ENCODE results near the gene SND1. TPM values are rescaled to one million over a fixed set of nuclear protein-coding genes. Genes with fewer than 3 reads are reported as not detected.
A peak's percentile ranks its signal among the peaks of the same experiment; 100 is the strongest.

Gene SND1
- total RNA-seq (91.0 TPM), polyA plus RNA-seq (ENCODE audit: insufficient read depth in 1 of 8, insufficient read length in 8 of 8, low replicate concordance in 1 of 8) (100 to 1,000 TPM in 4 of 8 donors, 10 to 100 TPM in 4; 88.3 to 125 (median 101) TPM)
- long read RNA-seq, donor 1, transcript SND1-201 (24 exons, 3,476 nt): major isoform, 5 of 12 reads
- long read RNA-seq, donor 1, partial matches to known transcripts: 6 of 12 reads
- long read RNA-seq, donor 1, other reads (novel, unspliced or antisense): 0 of 12 reads
- long read RNA-seq, donor 2: 0 reads
- long read RNA-seq, donor 3, transcript SND1-201 (24 exons, 3,476 nt): major isoform, 15 of 32 reads
- long read RNA-seq, donor 3, partial matches to known transcripts: 16 of 32 reads
- long read RNA-seq, donor 3, other reads (novel, unspliced or antisense): 0 of 32 reads
- long read RNA-seq, donor 4, transcript SND1-201 (24 exons, 3,476 nt): major isoform, 9 of 27 reads
- long read RNA-seq, donor 4, transcript SND1-203 (2 exons, 793 nt): minor isoform, 7 of 27 reads
- long read RNA-seq, donor 4, partial matches to known transcripts: 9 of 27 reads
- long read RNA-seq, donor 4, other reads (novel, unspliced or antisense): 0 of 27 reads
- long read RNA-seq, donor 5, transcript SND1-201 (24 exons, 3,476 nt): major isoform, 25 of 156 reads
- long read RNA-seq, donor 5, transcript SND1-203 (2 exons, 793 nt): minor isoform, 5 of 156 reads
- long read RNA-seq, donor 5, partial matches to known transcripts: 122 of 156 reads
- long read RNA-seq, donor 5, other reads (novel, unspliced or antisense): 0 of 156 reads
- long read RNA-seq, donor 6, transcript SND1-201 (24 exons, 3,476 nt): major isoform, 13 of 46 reads
- long read RNA-seq, donor 6, partial matches to known transcripts: 31 of 46 reads
- long read RNA-seq, donor 6, other reads (novel, unspliced or antisense): 0 of 46 reads
- long read RNA-seq, donor 7, transcript SND1-201 (24 exons, 3,476 nt): major isoform, 12 of 43 reads
- long read RNA-seq, donor 7, transcript SND1-203 (2 exons, 793 nt): minor isoform, 6 of 43 reads
- long read RNA-seq, donor 7, partial matches to known transcripts: 23 of 43 reads
- long read RNA-seq, donor 7, other reads (novel, unspliced or antisense): 0 of 43 reads
- long read RNA-seq, donor 8, transcript SND1-201 (24 exons, 3,476 nt): major isoform, 11 of 39 reads
- long read RNA-seq, donor 8, partial matches to known transcripts: 26 of 39 reads
- long read RNA-seq, donor 8, other reads (novel, unspliced or antisense): 0 of 39 reads
- long read RNA-seq, donor 9, transcript SND1-201 (24 exons, 3,476 nt): major isoform, 9 of 37 reads
- long read RNA-seq, donor 9, transcript SND1-203 (2 exons, 793 nt): minor isoform, 7 of 37 reads
- long read RNA-seq, donor 9, partial matches to known transcripts: 19 of 37 reads
- long read RNA-seq, donor 9, other reads (novel, unspliced or antisense): 0 of 37 reads
- long read RNA-seq, donor 10, transcript SND1-201 (24 exons, 3,476 nt): major isoform, 16 of 63 reads
- long read RNA-seq, donor 10, partial matches to known transcripts: 44 of 63 reads
- long read RNA-seq, donor 10, other reads (novel, unspliced or antisense): 0 of 63 reads
- long read RNA-seq, donor 11, transcript SND1-201 (24 exons, 3,476 nt): major isoform, 8 of 41 reads
- long read RNA-seq, donor 11, partial matches to known transcripts: 32 of 41 reads
- long read RNA-seq, donor 11, other reads (novel, unspliced or antisense): 0 of 41 reads

- peaks cover 18% of the 10 kb centered on the region for H3K4me1 ChIP-seq (ENCODE audit: control insufficient read depth, insufficient read depth, low read length)
Observed at GRCh38 chr7:127651556-127652332, at the start of gene SND1. Gene SND1 (plus strand): TSS chr7:127652194. CDS start chr7:127652374, 180 bp downstream.

GRCh38 chr7:127608446-127608845, 43.5 kb upstream of the SND1 start:
- Histone ChIP-seq H3K27me3 (ENCODE audit: control insufficient read depth, insufficient read depth, low read length) (peaks cover under 1% of the 10 kb centered on the region), H3K36me3 (ENCODE audit: control insufficient read depth, insufficient read depth, low read length) (no peaks in the 10 kb centered on the region), H3K9me3 (replicated peaks; ENCODE audit: control insufficient read depth, low read depth, low read length) (peaks cover 6% of the 10 kb centered on the region), H3K4me3 (ENCODE audit: low read length) (no peak overlapping the region), H3K4me1 (ENCODE audit: control insufficient read depth, insufficient read depth, low read length) (no peaks in the 10 kb centered on the region), H3K27ac (ENCODE audit: low read length) (no peak overlapping the region)
- DNase-seq: no peak
- WGBS (ENCODE audit: insufficient coverage): 88% methylated on average over 3 of the region's 6 CpGs

More at GRCh38 chr7:127651556-127652332, at the start of gene SND1:
- DNase-seq: peak; percentile 100
- WGBS (ENCODE audit: insufficient coverage): under 1% methylated on average over 64 of the region's 67 CpGs
- Histone ChIP-seq H3K36me3 (ENCODE audit: control insufficient read depth, insufficient read depth, low read length) (peaks cover 3% of the 10 kb centered on the region), H3K4me3 (ENCODE audit: low read length) (peak within 1 kb of the TSS; percentile 59), H3K9me3 (replicated peaks; ENCODE audit: control insufficient read depth, low read depth, low read length) (no peaks in the 10 kb centered on the region), H3K27ac (ENCODE audit: low read length) (peak within 1 kb of the TSS; percentile 94), H3K27me3 (ENCODE audit: control insufficient read depth, insufficient read depth, low read length) (no peaks in the 10 kb centered on the region)

- Histone ChIP-seq H3K36me3 (ENCODE audit: control insufficient read depth, insufficient read depth, low read length) (no peaks in the 10 kb centered on the region), H3K9me3 (replicated peaks; ENCODE audit: control insufficient read depth, low read depth, low read length) (peaks cover 6% of the 10 kb centered on the region), H3K27me3 (ENCODE audit: control insufficient read depth, insufficient read depth, low read length) (peaks cover 2% of the 10 kb centered on the region), H3K27ac (ENCODE audit: low read length) (no peak overlapping the region), H3K4me1 (ENCODE audit: control insufficient read depth, insufficient read depth, low read length) (no peaks in the 10 kb centered on the region), H3K4me3 (ENCODE audit: low read length) (no peak overlapping the region)
- 93% methylated on average over 6 of the region's 6 CpGs for WGBS (ENCODE audit: insufficient coverage)
- DNase-seq: no peak
Observed at GRCh38 chr7:127609297-127609696, 42.7 kb upstream of the SND1 start.

GRCh38 chr7:127612263-127612662, 39.7 kb upstream of the SND1 start:
- 88% methylated on average over 1 of the region's 1 CpG for WGBS (ENCODE audit: insufficient coverage)
- no peak for DNase-seq
- Histone ChIP-seq H3K4me1 (ENCODE audit: control insufficient read depth, insufficient read depth, low read length) (no peaks in the 10 kb centered on the region), H3K4me3 (ENCODE audit: low read length) (no peak overlapping the region), H3K27me3 (ENCODE audit: control insufficient read depth, insufficient read depth, low read length) (peaks cover 11% of the 10 kb centered on the region), H3K36me3 (ENCODE audit: control insufficient read depth, insufficient read depth, low read length) (no peaks in the 10 kb centered on the region), H3K9me3 (replicated peaks; ENCODE audit: control insufficient read depth, low read depth, low read length) (peaks cover 6% of the 10 kb centered on the region), H3K27ac (ENCODE audit: low read length) (no peak overlapping the region)

- Histone ChIP-seq H3K4me1 (ENCODE audit: control insufficient read depth, insufficient read depth, low read length) (no peaks in the 10 kb centered on the region), H3K4me3 (ENCODE audit: low read length) (no peak overlapping the region), H3K27me3 (ENCODE audit: control insufficient read depth, insufficient read depth, low read length) (peaks cover 37% of the 10 kb centered on the region), H3K36me3 (ENCODE audit: control insufficient read depth, insufficient read depth, low read length) (no peaks in the 10 kb centered on the region), H3K27ac (ENCODE audit: low read length) (no peak overlapping the region), H3K9me3 (replicated peaks; ENCODE audit: control insufficient read depth, low read depth, low read length) (no peaks in the 10 kb centered on the region)
- no CpG with 5 or more reads among the region's 5 CpGs for WGBS (ENCODE audit: insufficient coverage)
- no peak for DNase-seq
Observed at GRCh38 chr7:127616724-127617123, 35.3 kb upstream of the SND1 start.

- H3K27ac ChIP-seq (ENCODE audit: low read length): no peak within 1 kb of the TSS
- H3K4me1 ChIP-seq (ENCODE audit: control insufficient read depth, insufficient read depth, low read length): no peaks in the 10 kb centered on the region
- H3K9me3 ChIP-seq (replicated peaks; ENCODE audit: control insufficient read depth, low read depth, low read length): no peaks in the 10 kb centered on the region
- WGBS (ENCODE audit: insufficient coverage): 50% methylated on average over 2 of the region's 2 CpGs
- no peak within 1 kb of the TSS for H3K4me3 ChIP-seq (ENCODE audit: low read length)
- no peak for DNase-seq
- no peaks in the 10 kb centered on the region for H3K36me3 ChIP-seq (ENCODE audit: control insufficient read depth, insufficient read depth, low read length)
- H3K27me3 ChIP-seq (ENCODE audit: control insufficient read depth, insufficient read depth, low read length): peaks cover 37% of the 10 kb centered on the region
Observed at GRCh38 chr7:127618042-127618441, 34.0 kb upstream of the SND1 start, which contains the start of gene PAX4. Gene PAX4 (minus strand): TSS chr7:127618142. CDS start chr7:127615928, 2,214 bp downstream.

- Histone ChIP-seq H3K27me3 (ENCODE audit: control insufficient read depth, insufficient read depth, low read length) (peaks cover 35% of the 10 kb centered on the region), H3K4me3 (ENCODE audit: low read length) (no peak overlapping the region), H3K9me3 (replicated peaks; ENCODE audit: control insufficient read depth, low read depth, low read length) (no peaks in the 10 kb centered on the region), H3K27ac (ENCODE audit: low read length) (no peak overlapping the region), H3K36me3 (ENCODE audit: control insufficient read depth, insufficient read depth, low read length) (no peaks in the 10 kb centered on the region), H3K4me1 (ENCODE audit: control insufficient read depth, insufficient read depth, low read length) (no peaks in the 10 kb centered on the region)
- 50% methylated on average over 1 of the region's 1 CpG for WGBS (ENCODE audit: insufficient coverage)
- DNase-seq: no peak
Observed at GRCh38 chr7:127618775-127619174, 33.2 kb upstream of the SND1 start.

GRCh38 chr7:127619681-127620405, 32.2 kb upstream of the SND1 start:
- Histone ChIP-seq H3K36me3 (ENCODE audit: control insufficient read depth, insufficient read depth, low read length) (no peaks in the 10 kb centered on the region), H3K27me3 (ENCODE audit: control insufficient read depth, insufficient read depth, low read length) (peaks cover 33% of the 10 kb centered on the region), H3K4me3 (ENCODE audit: low read length) (no peak overlapping the region), H3K9me3 (replicated peaks; ENCODE audit: control insufficient read depth, low read depth, low read length) (no peaks in the 10 kb centered on the region), H3K27ac (ENCODE audit: low read length) (no peak overlapping the region), H3K4me1 (ENCODE audit: control insufficient read depth, insufficient read depth, low read length) (no peaks in the 10 kb centered on the region)
- no peak for DNase-seq
- 1% methylated on average over 17 of the region's 27 CpGs for WGBS (ENCODE audit: insufficient coverage)

Data from muscle of leg (tissue), 16 donors.